ENCODE results near the gene UMAD1.

Gene UMAD1

GRCh38 chr7:7834761-7835160 lies 194.2 kb downstream of the UMAD1 start:
- Histone ChIP-seq H3K9me3 (ENCODE audit: insufficient read depth, low read length, severe bottlenecking) (no peaks in the 10 kb centered on the region), H3K79me2 (ENCODE audit: insufficient read depth, low read length) (no peaks in the 10 kb centered on the region), H3K4me3 (ENCODE audit: low read depth in 1 of 2, low read length in 2 of 2) (no peak overlapping the region), H3K27me3 (ENCODE audit: insufficient read depth, low read length, poor library complexity) (no peaks in the 10 kb centered on the region), H3K4me2 (ENCODE audit: insufficient read depth, low read length) (no peak overlapping the region), H3K9ac (ENCODE audit: low read depth, low read length) (no peak overlapping the region), H2AFZ (ENCODE audit: low read depth, low read length) (no peak overlapping the region), H4K20me1 (ENCODE audit: insufficient read depth, low read length) (no peaks in the 10 kb centered on the region), H3K36me3 (ENCODE audit: insufficient read depth, low read length) (no peaks in the 10 kb centered on the region), H3K4me1 (ENCODE audit: insufficient read depth, low read length) (no peaks in the 10 kb centered on the region), H3K27ac (ENCODE audit: low read length) (no peak overlapping the region)
- TF ChIP-seq CTCF (IDR thresholded peaks at IDR 0.05; ENCODE audit: borderline replicate concordance, extremely low read depth, low read length, poor library complexity, severe bottlenecking) (no peak), EZH2 (IDR thresholded peaks at IDR 0.05; ENCODE audit: borderline replicate concordance, low read depth, low read length, severe bottlenecking) (no peak)
- DNase-seq (no peak), ATAC-seq (ENCODE audit: insufficient read depth, low read depth) (no peak)

- no peaks in the 10 kb centered on the region for H3K27me3 ChIP-seq (ENCODE audit: insufficient read depth, low read length, poor library complexity)
- no peaks in the 10 kb centered on the region for H3K79me2 ChIP-seq (ENCODE audit: insufficient read depth, low read length)
- no peak overlapping the region for H3K4me3 ChIP-seq (ENCODE audit: low read depth in 1 of 2, low read length in 2 of 2)
- H2AFZ ChIP-seq (ENCODE audit: low read depth, low read length) = no peak overlapping the region
- DNase-seq (no peak), ATAC-seq (ENCODE audit: insufficient read depth, low read depth) (no peak)
- H3K9me3 ChIP-seq (ENCODE audit: insufficient read depth, low read length, severe bottlenecking) = no peaks in the 10 kb centered on the region
- H3K36me3 ChIP-seq (ENCODE audit: insufficient read depth, low read length) = no peaks in the 10 kb centered on the region
- no peaks in the 10 kb centered on the region for H3K4me1 ChIP-seq (ENCODE audit: insufficient read depth, low read length)
- no peak overlapping the region for H3K9ac ChIP-seq (ENCODE audit: low read depth, low read length)
- TF ChIP-seq EZH2 (IDR thresholded peaks at IDR 0.05; ENCODE audit: borderline replicate concordance, low read depth, low read length, severe bottlenecking) = no peak
- no peak for TF ChIP-seq CTCF (IDR thresholded peaks at IDR 0.05; ENCODE audit: borderline replicate concordance, extremely low read depth, low read length, poor library complexity, severe bottlenecking)
- H4K20me1 ChIP-seq (ENCODE audit: insufficient read depth, low read length) = no peaks in the 10 kb centered on the region
- H3K27ac ChIP-seq (ENCODE audit: low read length) = no peak overlapping the region
- H3K4me2 ChIP-seq (ENCODE audit: insufficient read depth, low read length) = no peak overlapping the region
Observed at GRCh38 chr7:7841027-7841426, 200.5 kb downstream of the UMAD1 start.

GRCh38 chr7:7843240-7843639 lies 202.7 kb downstream of the UMAD1 start:
- Histone ChIP-seq H3K4me3 (ENCODE audit: low read depth in 1 of 2, low read length in 2 of 2) (no peak overlapping the region), H3K9ac (ENCODE audit: low read depth, low read length) (no peak overlapping the region), H3K27ac (ENCODE audit: low read length) (no peak overlapping the region), H3K4me2 (ENCODE audit: insufficient read depth, low read length) (no peak overlapping the region), H3K9me3 (ENCODE audit: insufficient read depth, low read length, severe bottlenecking) (no peaks in the 10 kb centered on the region), H3K79me2 (ENCODE audit: insufficient read depth, low read length) (no peaks in the 10 kb centered on the region), H3K4me1 (ENCODE audit: insufficient read depth, low read length) (peaks cover 3% of the 10 kb centered on the region; the same call in 1 of the 2 replicates), H2AFZ (ENCODE audit: low read depth, low read length) (no peak overlapping the region), H3K27me3 (ENCODE audit: insufficient read depth, low read length, poor library complexity) (no peaks in the 10 kb centered on the region), H4K20me1 (ENCODE audit: insufficient read depth, low read length) (no peaks in the 10 kb centered on the region), H3K36me3 (ENCODE audit: insufficient read depth, low read length) (no peaks in the 10 kb centered on the region)
- ATAC-seq (ENCODE audit: insufficient read depth, low read depth) (no peak), DNase-seq (no peak)
- TF ChIP-seq CTCF (IDR thresholded peaks at IDR 0.05; ENCODE audit: borderline replicate concordance, extremely low read depth, low read length, poor library complexity, severe bottlenecking) (no peak), EZH2 (IDR thresholded peaks at IDR 0.05; ENCODE audit: borderline replicate concordance, low read depth, low read length, severe bottlenecking) (no peak)

- H3K4me1 ChIP-seq (ENCODE audit: insufficient read depth, low read length) = peaks cover 5% of the 10 kb centered on the region; the same call in 1 of the 2 replicates
- no peaks in the 10 kb centered on the region for H4K20me1 ChIP-seq (ENCODE audit: insufficient read depth, low read length)
- H3K79me2 ChIP-seq (ENCODE audit: insufficient read depth, low read length) = no peaks in the 10 kb centered on the region
- no peaks in the 10 kb centered on the region for H3K36me3 ChIP-seq (ENCODE audit: insufficient read depth, low read length)
- DNase-seq = no peak
- no peak for ATAC-seq (ENCODE audit: insufficient read depth, low read depth)
- H2AFZ ChIP-seq (ENCODE audit: low read depth, low read length) = no peak overlapping the region
- H3K9ac ChIP-seq (ENCODE audit: low read depth, low read length) = no peak overlapping the region
- TF ChIP-seq CTCF (IDR thresholded peaks at IDR 0.05; ENCODE audit: borderline replicate concordance, extremely low read depth, low read length, poor library complexity, severe bottlenecking) (no peak), EZH2 (IDR thresholded peaks at IDR 0.05; ENCODE audit: borderline replicate concordance, low read depth, low read length, severe bottlenecking) (no peak)
- no peaks in the 10 kb centered on the region for H3K27me3 ChIP-seq (ENCODE audit: insufficient read depth, low read length, poor library complexity)
- no peak overlapping the region for H3K27ac ChIP-seq (ENCODE audit: low read length)
- H3K4me3 ChIP-seq (ENCODE audit: low read depth in 1 of 2, low read length in 2 of 2) = no peak overlapping the region
- no peak overlapping the region for H3K4me2 ChIP-seq (ENCODE audit: insufficient read depth, low read length)
- no peaks in the 10 kb centered on the region for H3K9me3 ChIP-seq (ENCODE audit: insufficient read depth, low read length, severe bottlenecking)
Observed at GRCh38 chr7:7843972-7844371, 203.4 kb downstream of the UMAD1 start.

Data from DND-41 (cell line).